Esophagus muscularis mucosa (tissue), 4 donors: ENCODE results near the gene TOR1B. TPM values are rescaled to one million over a fixed set of nuclear protein-coding genes. Genes with fewer than 3 reads are reported as not detected.

Experiments used
- total RNA-seq, 4 donors: library from RNA; depleted of rRNA; stranded (reverse); fragments of >200 nt; gene quantifications; one replicate each; pipeline versions ENCODE4 v1.1.0 to v1.2.1, GENCODE V29; 2016

Gene TOR1B
- total RNA-seq, 4 donors from 2014 or later = 24.5 to 29.0 (median 26.0) TPM

Other genes starting within 250 kb of the TOR1B start
- gene C9orf50, start 182.1 kb upstream of the TOR1B start, total RNA-seq = under 1 TPM in 1 of 4 donors, not detected in 3; 0.34 TPM
- 10 to 100 TPM; 20.3 to 33.3 (median 31.9) TPM for gene NTMT1, start 177.0 kb upstream of the TOR1B start, total RNA-seq
- 10 to 100 TPM; 13.3 to 30.0 (median 22.0) TPM for gene ASB6, start 161.0 kb upstream of the TOR1B start, total RNA-seq
- 10 to 100 TPM in 2 of 4 donors, 1 to 10 TPM in 2; 1.7 to 13.1 (median 6.2) TPM for gene PRRX2, start 137.5 kb upstream of the TOR1B start, total RNA-seq
- 1 to 10 TPM; 1.7 to 4.6 (median 4.3) TPM for gene PTGES, start 50.1 kb upstream of the TOR1B start, total RNA-seq
- gene TOR1A, start 21.0 kb downstream of the TOR1B start, total RNA-seq = 10 to 100 TPM; 29.7 to 46.4 (median 34.4) TPM
- 100 to 1,000 TPM in 1 of 4 donors, 10 to 100 TPM in 3; 47.3 to 139 (median 62.6) TPM for gene C9orf78, start 32.1 kb downstream of the TOR1B start, total RNA-seq
- 10 to 100 TPM; 31.1 to 45.3 (median 38.7) TPM for gene USP20, start 32.3 kb downstream of the TOR1B start, total RNA-seq
- 100 to 1,000 TPM; 177 to 317 (median 254) TPM for gene FNBP1, start 240.0 kb downstream of the TOR1B start, total RNA-seq